ENCODE results near the gene PIK3R6.

Gene PIK3R6

DNA sequence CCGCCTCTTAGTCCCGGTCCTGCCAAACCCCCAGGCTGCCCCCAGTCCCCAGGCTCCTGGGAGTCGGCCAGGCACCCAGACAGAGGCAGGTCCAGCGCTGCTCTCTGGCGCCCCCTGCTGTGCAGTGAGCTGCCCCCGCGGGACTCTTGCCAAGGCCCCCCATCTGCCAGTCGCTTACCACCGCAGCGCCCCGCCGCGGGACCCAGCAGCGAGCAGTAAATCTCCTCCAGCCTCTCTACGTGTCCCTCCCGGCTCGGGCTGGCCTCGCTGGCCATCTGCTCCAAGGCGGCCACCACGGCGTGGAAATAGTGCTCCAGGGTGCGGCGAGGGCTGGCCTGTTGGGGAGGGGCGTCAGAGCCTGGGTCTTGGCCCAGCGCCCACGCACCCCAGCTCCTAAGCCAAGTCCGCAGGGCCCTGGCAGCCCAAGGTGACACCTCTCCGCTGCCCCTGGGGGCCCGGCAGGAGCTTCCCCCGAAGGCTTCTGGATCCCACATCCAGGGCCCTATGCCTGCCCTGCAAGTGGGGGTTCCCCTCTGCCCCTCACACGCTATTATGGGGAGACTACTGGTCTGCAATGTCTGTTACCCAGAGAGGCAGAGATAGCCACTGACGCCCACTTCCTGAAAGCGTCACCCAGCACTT, 34.6 kb downstream of the PIK3R6 start:
- DNase-seq (ENCODE audit: low read depth) = no peak
- TF ChIP-seq, protein P1, sequence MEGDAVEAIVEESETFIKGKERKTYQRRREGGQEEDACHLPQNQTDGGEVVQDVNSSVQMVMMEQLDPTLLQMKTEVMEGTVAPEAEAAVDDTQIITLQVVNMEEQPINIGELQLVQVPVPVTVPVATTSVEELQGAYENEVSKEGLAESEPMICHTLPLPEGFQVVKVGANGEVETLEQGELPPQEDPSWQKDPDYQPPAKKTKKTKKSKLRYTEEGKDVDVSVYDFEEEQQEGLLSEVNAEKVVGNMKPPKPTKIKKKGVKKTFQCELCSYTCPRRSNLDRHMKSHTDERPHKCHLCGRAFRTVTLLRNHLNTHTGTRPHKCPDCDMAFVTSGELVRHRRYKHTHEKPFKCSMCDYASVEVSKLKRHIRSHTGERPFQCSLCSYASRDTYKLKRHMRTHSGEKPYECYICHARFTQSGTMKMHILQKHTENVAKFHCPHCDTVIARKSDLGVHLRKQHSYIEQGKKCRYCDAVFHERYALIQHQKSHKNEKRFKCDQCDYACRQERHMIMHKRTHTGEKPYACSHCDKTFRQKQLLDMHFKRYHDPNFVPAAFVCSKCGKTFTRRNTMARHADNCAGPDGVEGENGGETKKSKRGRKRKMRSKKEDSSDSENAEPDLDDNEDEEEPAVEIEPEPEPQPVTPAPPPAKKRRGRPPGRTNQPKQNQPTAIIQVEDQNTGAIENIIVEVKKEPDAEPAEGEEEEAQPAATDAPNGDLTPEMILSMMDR (conservative IDR thresholded peaks at IDR 0.05; ENCODE audit: low read depth, low read length) = peak; percentile 24

DNA sequence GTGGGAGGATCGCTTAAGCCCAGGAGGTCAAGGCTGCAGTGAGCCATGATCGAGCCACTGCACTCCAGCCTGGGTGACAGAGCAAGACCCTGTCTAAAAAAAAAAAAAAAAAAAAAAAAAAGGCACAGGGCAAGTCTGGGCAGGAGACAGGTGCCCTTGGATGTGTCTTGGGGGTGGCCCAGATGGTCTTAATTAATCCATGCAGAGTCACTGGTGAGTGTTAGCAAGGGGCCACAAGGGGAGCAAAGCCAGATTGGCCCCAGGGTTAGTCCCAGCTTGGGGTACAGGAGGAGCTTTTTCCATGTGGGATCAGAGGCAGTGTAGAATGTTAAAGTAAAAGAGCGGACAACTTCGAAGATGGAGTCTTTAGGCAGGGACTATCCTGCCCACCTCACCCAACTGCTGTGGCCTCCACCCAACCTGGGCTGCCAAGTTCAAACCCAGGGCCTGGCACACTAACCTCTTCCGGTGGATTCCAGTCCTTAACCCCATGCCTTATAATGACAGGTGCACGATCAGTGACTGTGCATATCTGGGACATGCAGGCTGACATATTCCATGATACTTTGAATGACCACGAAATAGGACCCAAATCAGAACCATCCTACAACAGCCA, 36.1 kb downstream of the PIK3R6 start:
- no peak overlapping the region for H3K4me3 ChIP-seq (ENCODE audit: low read length)
- TF ChIP-seq, protein P1 (conservative IDR thresholded peaks at IDR 0.05; ENCODE audit: low read depth, low read length) = no peak
- no peak for DNase-seq (ENCODE audit: low read depth)

More for the DNA sequence above, 34.6 kb downstream of the PIK3R6 start:
- no peak overlapping the region for H3K4me3 ChIP-seq (ENCODE audit: low read length)

DNA sequence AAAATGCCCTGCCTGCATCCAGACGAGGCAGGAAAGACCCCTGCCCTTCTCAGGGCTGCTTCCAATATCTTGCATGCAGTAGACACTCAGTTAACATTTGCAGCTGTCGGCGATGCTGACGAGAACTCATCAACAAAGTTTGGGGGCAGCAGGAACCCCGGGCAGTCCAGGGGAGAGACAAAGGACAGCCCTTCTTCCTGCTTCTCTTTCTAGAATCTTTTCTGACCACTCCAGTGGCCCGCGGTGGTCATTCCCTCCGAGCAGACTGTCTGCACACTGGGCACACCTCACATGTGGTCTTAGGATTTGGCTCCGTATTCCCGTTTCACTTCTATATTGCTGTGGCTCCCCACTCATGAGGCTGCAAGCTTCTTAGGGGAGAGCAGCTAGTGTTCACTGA, 37.3 kb downstream of the PIK3R6 start:
- TF ChIP-seq, protein P1 (conservative IDR thresholded peaks at IDR 0.05; ENCODE audit: low read depth, low read length) = no peak
- H3K4me3 ChIP-seq (ENCODE audit: low read length) = no peak overlapping the region
- no peak for DNase-seq (ENCODE audit: low read depth)

DNA sequence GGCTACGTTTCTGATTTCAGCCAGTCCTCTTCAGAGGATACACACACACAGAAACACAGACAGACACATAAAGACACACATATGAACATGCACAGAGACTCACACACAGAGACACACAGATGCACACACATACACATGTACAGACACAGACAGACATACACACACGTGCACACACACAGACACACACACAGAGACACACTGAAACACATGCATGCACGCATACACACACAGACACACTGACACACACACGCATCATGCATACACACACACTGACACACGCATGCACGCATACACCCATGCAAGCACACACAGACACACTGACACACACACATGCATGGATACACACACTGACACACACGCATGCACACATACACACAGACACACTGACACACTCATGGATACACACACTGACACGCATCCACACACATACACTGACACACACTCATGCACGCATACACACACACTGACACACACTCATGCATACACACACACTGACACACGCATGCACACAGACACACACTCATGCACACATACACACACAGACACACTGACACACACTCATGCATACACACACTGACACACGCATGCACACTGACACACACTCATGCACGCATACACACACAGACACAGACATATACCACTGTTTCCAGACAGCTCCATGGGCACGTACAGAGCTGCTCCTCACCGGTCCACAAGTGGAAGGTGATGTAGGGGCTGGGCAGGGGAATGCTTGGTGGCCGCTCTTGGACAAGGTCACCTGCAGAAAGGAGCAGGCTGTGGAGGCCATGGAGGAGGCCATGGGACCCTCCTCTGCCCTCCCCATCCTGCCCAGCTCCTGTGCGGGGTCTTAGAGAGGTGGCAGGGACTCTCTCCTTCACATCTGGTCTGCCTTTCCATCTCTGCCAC, 38.2 kb downstream of the PIK3R6 start:
- TF ChIP-seq, protein P1 (conservative IDR thresholded peaks at IDR 0.05; ENCODE audit: low read depth, low read length) = no peak
- no peak overlapping the region for H3K4me3 ChIP-seq (ENCODE audit: low read length)
- no peak for DNase-seq (ENCODE audit: low read depth)

DNA sequence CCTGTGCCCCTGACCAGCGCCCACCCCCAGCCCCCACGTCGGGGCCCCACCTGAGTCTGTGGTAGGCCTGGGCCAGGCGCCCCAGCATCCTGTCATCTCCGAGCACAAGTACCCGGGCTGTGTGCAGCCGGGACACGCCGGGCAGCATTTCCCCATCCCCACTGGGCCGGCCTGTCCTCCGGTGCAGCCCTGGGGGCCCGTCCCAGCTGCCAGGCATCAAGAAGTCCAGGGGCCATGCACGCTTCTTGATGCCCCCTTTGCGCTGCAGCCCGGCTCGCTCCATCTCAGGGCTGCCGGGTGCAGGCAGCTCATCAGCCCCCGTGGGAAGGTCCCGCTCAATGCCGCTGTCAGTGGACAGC, 39.0 kb downstream of the PIK3R6 start:
- no peak overlapping the region for H3K4me3 ChIP-seq (ENCODE audit: low read length)
- TF ChIP-seq, protein P1 (conservative IDR thresholded peaks at IDR 0.05; ENCODE audit: low read depth, low read length) = no peak
- no peak for DNase-seq (ENCODE audit: low read depth)

DNA sequence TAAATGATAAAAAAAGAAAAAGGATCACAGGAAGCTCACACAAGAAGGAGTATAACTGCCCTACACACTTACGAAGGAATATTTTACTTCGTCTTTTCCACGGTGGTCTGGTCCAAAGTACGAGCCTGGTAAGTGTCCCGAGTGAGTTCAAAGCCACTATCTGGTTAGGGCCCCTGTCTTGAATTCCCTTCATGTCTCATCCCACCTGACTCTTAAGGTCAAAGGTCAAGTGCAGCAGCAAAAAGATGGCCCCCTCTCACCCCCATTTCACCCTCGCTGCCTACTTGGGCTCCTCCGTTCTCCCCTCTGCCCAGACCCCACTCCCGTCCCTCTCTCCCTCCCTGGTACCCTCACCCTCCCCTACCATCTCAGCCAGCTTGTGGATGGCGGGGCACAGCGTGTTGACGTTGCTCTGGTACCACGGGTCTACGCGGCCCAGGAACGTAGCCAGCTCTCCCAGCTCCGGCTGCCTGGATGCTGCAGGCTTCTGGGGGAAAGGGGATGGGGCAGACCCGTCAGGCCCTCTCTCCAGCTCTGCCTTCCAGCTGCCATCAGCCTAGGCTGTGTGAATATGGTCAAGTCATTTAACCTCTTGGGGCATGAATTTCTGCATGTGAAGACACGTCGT, 40.6 kb downstream of the PIK3R6 start:
- DNase-seq (ENCODE audit: low read depth) = no peak
- H3K4me3 ChIP-seq (ENCODE audit: low read length) = no peak overlapping the region
- TF ChIP-seq, protein P1 (conservative IDR thresholded peaks at IDR 0.05; ENCODE audit: low read depth, low read length) = no peak
